K562 (cell line): Measurements from ENCODE around the gene KDF1. TPM values are rescaled to one million over a fixed set of nuclear protein-coding genes. Genes with fewer than 3 reads are reported as not detected.

Source experiments
- ARID2 ChIP-seq: fragments of 450-650 bp; IDR thresholded peaks from 2 replicates; pipeline ENCODE4 v1.6.1; 2017; ENCODE audit warnings: antibody characterized with exemption, mild to moderate bottlenecking
- CBFA2T3 ChIP-seq: fragments of 450-650 bp; IDR thresholded peaks from 2 replicates; pipeline ENCODE4 v1.6.1; 2017
- CCNT2 ChIP-seq: IDR thresholded peaks from 2 replicates; pipeline ENCODE4 v1.6.1; 2011; ENCODE audit warnings: borderline replicate concordance, low read depth, mild to moderate bottlenecking, moderate library complexity, mixed read lengths, low read length; ENCODE audit not compliant: insufficient read length; ENCODE audit errors: extremely low read depth
- CHCHD3 ChIP-seq: fragments of 250-450 bp; sonication (Bioruptor Pico); IDR thresholded peaks from 2 replicates; pipeline ENCODE4 v2.1.2; 2022; ENCODE audit warnings: mild to moderate bottlenecking
- CXXC5 ChIP-seq: fragments of 250-450 bp; sonication (Bioruptor Pico); IDR thresholded peaks from 2 replicates; pipeline ENCODE4 v1.8.0; 2022; ENCODE audit warnings: inconsistent platforms, mild to moderate bottlenecking, moderate library complexity
- EHMT2 ChIP-seq: fragments of 450-650 bp; IDR thresholded peaks from 2 replicates; pipeline ENCODE4 v1.6.1; 2018; ENCODE audit warnings: antibody characterized with exemption
- HDAC3 ChIP-seq: fragments of 450-650 bp; IDR thresholded peaks from 2 replicates; pipeline ENCODE4 v1.6.1; 2018; ENCODE audit warnings: borderline replicate concordance, mild to moderate bottlenecking, moderate library complexity; ENCODE audit not compliant: partially characterized antibody
- HDAC6 ChIP-seq: IDR thresholded peaks from 2 replicates; pipeline ENCODE4 v1.6.1; 2012; ENCODE audit warnings: low read depth, mild to moderate bottlenecking, control low read depth, inconsistent platforms, low read length, moderate library complexity
- IFI16 ChIP-seq: fragments of 250-450 bp; sonication (Bioruptor Pico); IDR thresholded peaks from 2 replicates; pipeline ENCODE4 v2.1.2; 2022; ENCODE audit warnings: mild to moderate bottlenecking, inconsistent platforms
- KLF1 ChIP-seq: fragments of 450-650 bp; IDR thresholded peaks from 2 replicates; pipeline ENCODE4 v1.6.1; 2016; ENCODE audit warnings: missing genetic modification characterization, missing compliant biosample characterization
- MAFF ChIP-seq: IDR thresholded peaks from 2 replicates; pipeline ENCODE4 v1.6.1; 2012; ENCODE audit warnings: low read length, improper control_type of control experiment
- NFATC3 ChIP-seq: fragments of 450-650 bp; IDR thresholded peaks from 2 replicates; pipeline ENCODE4 v1.6.1; 2017; ENCODE audit warnings: mild to moderate bottlenecking
- NFRKB ChIP-seq: fragments of 450-650 bp; IDR thresholded peaks from 2 replicates; pipeline ENCODE4 v1.6.1; 2016; ENCODE audit warnings: low read depth
- PHF21A ChIP-seq: fragments of 450-650 bp; IDR thresholded peaks from 2 replicates; pipeline ENCODE4 v1.6.1; 2017; ENCODE audit warnings: low read depth, borderline replicate concordance
- ZNF699 ChIP-seq: fragments of 250-450 bp; sonication (Bioruptor Pico); IDR thresholded peaks from 2 replicates; pipeline ENCODE4 v1.8.0; 2021; ENCODE audit warnings: mild to moderate bottlenecking, moderate library complexity; ENCODE audit not compliant: insufficient replicate concordance
- ZNF717 ChIP-seq: fragments of 250-450 bp; sonication (Bioruptor Pico); IDR thresholded peaks from 2 replicates; pipeline ENCODE4 v1.5.0; 2021
- ZNF79 ChIP-seq: fragments of 250-450 bp; sonication (Bioruptor Pico); IDR thresholded peaks from 2 replicates; pipeline ENCODE4 v1.4.0; 2020; ENCODE audit warnings: low read depth, mild to moderate bottlenecking, moderate library complexity
- polyA plus RNA-seq, 8 experiments: library from polyadenylated mRNA; depleted of rRNA in 4 of 8; stranded (reverse) in 5 of 8; unstranded in 3 of 8; fragments of >200 nt; fragmentation: Nextera tagmentation in 2 of 8; fragmentation: Illumina TruSeq in 1 of 8; extraction: Ambion mirVana in 2 of 8; extraction: Trizol in 1 of 8; gene quantifications; 2 replicates each; pipeline versions ENCODE4 v1.2.1 to v1.2.3, GENCODE V29; 2011 to 2014; ENCODE audit warnings: inconsistent platforms in 1 of 8, missing spikeins in 1 of 8
- total RNA-seq, 7 experiments: library from RNA; depleted of rRNA in 6 of 7; stranded (reverse); fragments of >200 nt in 6 of 7; fragmentation: Illumina TruSeq in 2 of 7; extraction: Trizol in 2 of 7; gene quantifications; 2 replicates each; pipeline versions ENCODE4 v1.2.1 to v1.2.3, GENCODE V29; 2011 to 2021; ENCODE audit warnings: low replicate concordance in 1 of 7
- TF ChIP-seq, protein P1 (sequence below), 2 experiments: fragments of 200-800 bp in 1 of 2; sonication (Bioruptor generic) in 1 of 2; sonication (generic) in 1 of 2; formaldehyde crosslinking in 1 of 2; IDR thresholded peaks in 1 of 2; conservative IDR thresholded peaks in 1 of 2; 2 replicates each; pipeline versions ENCODE4 v1.5.0 to v1.6.1; 2016 to 2020; ENCODE audit warnings: missing compliant biosample characterization in 1 of 2, missing genetic modification characterization in 1 of 2, missing genetic modification reagents in 1 of 2
- TF ChIP-seq, protein P2 (sequence below), 3 experiments: fragments of 200-800 bp in 1 of 3; sonication (Bioruptor generic) in 1 of 3; sonication (generic) in 1 of 3; formaldehyde crosslinking in 1 of 3; IDR thresholded peaks; 2 replicates each; pipeline versions ENCODE4 v1.6.1 to v1.8.0; 2016 to 2022; ENCODE audit warnings: mild to moderate bottlenecking in 2 of 3, missing compliant biosample characterization in 2 of 3, missing genetic modification characterization in 2 of 3, missing genetic modification reagents in 1 of 3
- TF ChIP-seq, protein P3 (sequence below): fragments of 200-800 bp; sonication (Bioruptor generic); IDR thresholded peaks from 2 replicates; pipeline ENCODE4 v1.6.1; 2016; ENCODE audit warnings: missing genetic modification characterization, missing compliant biosample characterization

KDF1 gene
- total and polyA plus RNA-seq, 9 of the 15 experiments (the other 6 are each of a cell fraction or from before 2014, with no cell fraction given): 0.38 to 1.9 (median 0.83) TPM

DNA sequence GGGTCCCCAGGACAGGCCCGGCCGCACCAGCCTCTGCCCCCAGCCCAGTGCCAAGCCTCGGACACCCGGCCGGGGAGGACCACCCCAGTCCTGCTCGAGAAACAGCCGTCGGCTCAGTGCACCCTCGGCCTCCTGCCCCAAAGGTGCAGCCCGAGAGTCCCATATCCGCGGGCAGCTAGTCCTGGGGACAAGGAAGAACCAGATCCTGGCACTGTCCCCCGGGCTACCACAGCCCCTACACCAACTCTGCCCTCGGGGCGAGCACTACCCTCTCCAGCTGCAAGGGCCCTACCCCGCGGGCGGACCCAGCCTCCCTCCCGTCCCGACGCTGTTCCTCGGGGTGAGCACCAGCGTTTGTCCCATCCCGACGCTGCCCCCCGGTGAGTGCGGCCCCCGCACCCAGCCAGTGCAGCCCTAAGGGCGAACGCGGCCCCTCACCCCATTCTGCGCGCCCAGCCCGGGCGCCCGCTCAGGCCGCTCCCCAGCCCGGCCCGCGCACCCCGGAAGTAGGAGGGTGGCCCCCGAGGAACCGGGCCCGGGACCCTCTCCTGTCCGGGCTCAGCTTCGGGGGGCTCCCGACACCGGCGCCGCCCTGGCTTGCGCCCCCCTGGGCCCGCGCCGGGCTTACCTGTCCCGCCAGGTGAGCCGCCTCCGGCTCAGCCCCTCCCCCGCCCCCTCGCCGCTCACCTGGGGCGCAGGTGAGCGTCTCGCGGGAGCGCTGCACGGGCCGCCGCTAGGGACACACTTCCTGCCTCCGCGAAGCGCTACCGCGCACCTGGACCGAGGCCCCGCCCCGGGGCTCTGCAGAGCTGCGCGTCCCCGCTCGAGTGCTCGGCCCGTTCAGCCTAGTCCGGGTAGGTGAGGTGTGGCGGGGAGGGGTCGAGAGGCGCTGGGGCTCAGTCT is at the start of gene KDF1 (continued):
- TF ChIP-seq, protein P1, sequence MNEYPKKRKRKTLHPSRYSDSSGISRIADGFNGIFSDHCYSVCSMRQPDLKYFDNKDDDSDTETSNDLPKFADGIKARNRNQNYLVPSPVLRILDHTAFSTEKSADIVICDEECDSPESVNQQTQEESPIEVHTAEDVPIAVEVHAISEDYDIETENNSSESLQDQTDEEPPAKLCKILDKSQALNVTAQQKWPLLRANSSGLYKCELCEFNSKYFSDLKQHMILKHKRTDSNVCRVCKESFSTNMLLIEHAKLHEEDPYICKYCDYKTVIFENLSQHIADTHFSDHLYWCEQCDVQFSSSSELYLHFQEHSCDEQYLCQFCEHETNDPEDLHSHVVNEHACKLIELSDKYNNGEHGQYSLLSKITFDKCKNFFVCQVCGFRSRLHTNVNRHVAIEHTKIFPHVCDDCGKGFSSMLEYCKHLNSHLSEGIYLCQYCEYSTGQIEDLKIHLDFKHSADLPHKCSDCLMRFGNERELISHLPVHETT (CRISPR knock-in tag; conservative IDR thresholded peaks at IDR 0.05 in 1 of 2, IDR thresholded peaks at IDR 0.05 in 1 of 2): no peak
- TF ChIP-seq MAFF (no peak), NFATC3 (no peak), ZNF79 (CRISPR knock-in tag) (no peak), CCNT2 (peak; percentile 38), ZNF699 (CRISPR knock-in tag) (no peak), KLF1 (tag) (0 out of 2 replicates have a peak, but pooled peaks have one; percentile 17), CHCHD3 (no peak), ARID2 (no peak), PHF21A (no peak), CXXC5 (CRISPR knock-in tag) (peak; percentile 89), EHMT2 (no peak), HDAC3 (no peak), ZNF717 (CRISPR knock-in tag) (no peak), HDAC6 (no peak), CBFA2T3 (no peak), IFI16 (CRISPR knock-in tag) (no peak), NFRKB (no peak)
- TF ChIP-seq, protein P2, sequence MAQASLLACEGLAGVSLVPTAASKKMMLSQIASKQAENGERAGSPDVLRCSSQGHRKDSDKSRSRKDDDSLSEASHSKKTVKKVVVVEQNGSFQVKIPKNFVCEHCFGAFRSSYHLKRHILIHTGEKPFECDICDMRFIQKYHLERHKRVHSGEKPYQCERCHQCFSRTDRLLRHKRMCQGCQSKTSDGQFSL (CRISPR knock-in tag; IDR thresholded peaks at IDR 0.05): 0 out of 2 replicates have a peak, but pooled peaks have one; percentile 48
- TF ChIP-seq, protein P2 (tag; IDR thresholded peaks at IDR 0.05): no peak
- TF ChIP-seq, protein P3, sequence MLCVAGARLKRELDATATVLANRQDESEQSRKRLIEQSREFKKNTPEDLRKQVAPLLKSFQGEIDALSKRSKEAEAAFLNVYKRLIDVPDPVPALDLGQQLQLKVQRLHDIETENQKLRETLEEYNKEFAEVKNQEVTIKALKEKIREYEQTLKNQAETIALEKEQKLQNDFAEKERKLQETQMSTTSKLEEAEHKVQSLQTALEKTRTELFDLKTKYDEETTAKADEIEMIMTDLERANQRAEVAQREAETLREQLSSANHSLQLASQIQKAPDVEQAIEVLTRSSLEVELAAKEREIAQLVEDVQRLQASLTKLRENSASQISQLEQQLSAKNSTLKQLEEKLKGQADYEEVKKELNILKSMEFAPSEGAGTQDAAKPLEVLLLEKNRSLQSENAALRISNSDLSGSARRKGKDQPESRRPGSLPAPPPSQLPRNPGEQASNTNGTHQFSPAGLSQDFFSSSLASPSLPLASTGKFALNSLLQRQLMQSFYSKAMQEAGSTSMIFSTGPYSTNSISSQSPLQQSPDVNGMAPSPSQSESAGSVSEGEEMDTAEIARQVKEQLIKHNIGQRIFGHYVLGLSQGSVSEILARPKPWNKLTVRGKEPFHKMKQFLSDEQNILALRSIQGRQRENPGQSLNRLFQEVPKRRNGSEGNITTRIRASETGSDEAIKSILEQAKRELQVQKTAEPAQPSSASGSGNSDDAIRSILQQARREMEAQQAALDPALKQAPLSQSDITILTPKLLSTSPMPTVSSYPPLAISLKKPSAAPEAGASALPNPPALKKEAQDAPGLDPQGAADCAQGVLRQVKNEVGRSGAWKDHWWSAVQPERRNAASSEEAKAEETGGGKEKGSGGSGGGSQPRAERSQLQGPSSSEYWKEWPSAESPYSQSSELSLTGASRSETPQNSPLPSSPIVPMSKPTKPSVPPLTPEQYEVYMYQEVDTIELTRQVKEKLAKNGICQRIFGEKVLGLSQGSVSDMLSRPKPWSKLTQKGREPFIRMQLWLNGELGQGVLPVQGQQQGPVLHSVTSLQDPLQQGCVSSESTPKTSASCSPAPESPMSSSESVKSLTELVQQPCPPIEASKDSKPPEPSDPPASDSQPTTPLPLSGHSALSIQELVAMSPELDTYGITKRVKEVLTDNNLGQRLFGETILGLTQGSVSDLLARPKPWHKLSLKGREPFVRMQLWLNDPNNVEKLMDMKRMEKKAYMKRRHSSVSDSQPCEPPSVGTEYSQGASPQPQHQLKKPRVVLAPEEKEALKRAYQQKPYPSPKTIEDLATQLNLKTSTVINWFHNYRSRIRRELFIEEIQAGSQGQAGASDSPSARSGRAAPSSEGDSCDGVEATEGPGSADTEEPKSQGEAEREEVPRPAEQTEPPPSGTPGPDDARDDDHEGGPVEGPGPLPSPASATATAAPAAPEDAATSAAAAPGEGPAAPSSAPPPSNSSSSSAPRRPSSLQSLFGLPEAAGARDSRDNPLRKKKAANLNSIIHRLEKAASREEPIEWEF (CRISPR knock-in tag): no peak
